H9 (cell line): ENCODE measurements around the gene HLF. TPM values are rescaled to one million over a fixed set of nuclear protein-coding genes. Genes with fewer than 3 reads are reported as not detected.

Experiments used
- DNase-seq: peaks from one replicate; pipeline ENCODE4 v3.0.0-alpha.2; 2017
- H2AFZ ChIP-seq: one replicate; pipeline ENCODE4 v1.6.1; 2013; ENCODE audit warnings: mild to moderate bottlenecking, low read length, control low read depth, moderate library complexity
- H2AK5ac ChIP-seq: 2 replicates; pipeline ENCODE4 v1.6.1; 2013; ENCODE audit warnings: low read length, control low read depth, mixed read lengths; ENCODE audit not compliant: insufficient read length
- H2BK120ac ChIP-seq: one replicate; pipeline ENCODE4 v1.6.1; 2013; ENCODE audit warnings: low read depth, mild to moderate bottlenecking, low read length, control low read depth, inconsistent platforms; ENCODE audit not compliant: poor library complexity, severe bottlenecking
- H2BK12ac ChIP-seq: 2 replicates; pipeline ENCODE4 v1.6.1; 2013; ENCODE audit warnings: low read length, control low read depth, mixed read lengths, low read depth; ENCODE audit not compliant: insufficient read length
- H2BK15ac ChIP-seq: 2 replicates; pipeline ENCODE4 v1.6.1; 2013; ENCODE audit warnings: low read depth, low read length, control low read depth
- H2BK20ac ChIP-seq: one replicate; pipeline ENCODE4 v1.6.1; 2013; ENCODE audit warnings: low read depth, mild to moderate bottlenecking, low read length, control low read depth, inconsistent platforms; ENCODE audit not compliant: poor library complexity, severe bottlenecking
- H2BK5ac ChIP-seq: 2 replicates; pipeline ENCODE4 v1.6.1; 2013; ENCODE audit warnings: low read length, control low read depth, mixed read lengths; ENCODE audit not compliant: insufficient read length
- H3K14ac ChIP-seq: 2 replicates; pipeline ENCODE4 v1.6.1; 2013; ENCODE audit warnings: low read length, control low read depth; ENCODE audit not compliant: insufficient read depth
- H3K18ac ChIP-seq: 2 replicates; pipeline ENCODE4 v1.6.1; 2013; ENCODE audit warnings: low read depth, mild to moderate bottlenecking, mixed read lengths, low read length, control low read depth; ENCODE audit not compliant: insufficient read length
- H3K23ac ChIP-seq: 2 replicates; pipeline ENCODE4 v1.6.1; 2013; ENCODE audit warnings: low read length, control low read depth, mixed read lengths, low read depth; ENCODE audit not compliant: insufficient read length
- H3K23me2 ChIP-seq: 2 replicates; pipeline ENCODE4 v1.6.1; 2013; ENCODE audit warnings: low read depth, mild to moderate bottlenecking, mixed read lengths, low read length, control low read depth; ENCODE audit not compliant: insufficient read length, poor library complexity, severe bottlenecking
- H3K27ac ChIP-seq: 2 replicates; pipeline ENCODE4 v1.5.1; 2013; ENCODE audit warnings: low read length, control low read depth, mixed read lengths, low read depth; ENCODE audit not compliant: insufficient read length
- H3K27me3 ChIP-seq: 2 replicates; pipeline ENCODE4 v1.6.1; 2013; ENCODE audit warnings: low read length, control low read depth, inconsistent platforms; ENCODE audit not compliant: insufficient read depth
- H3K4ac ChIP-seq: 2 replicates; pipeline ENCODE4 v1.6.1; 2013; ENCODE audit warnings: low read depth, mild to moderate bottlenecking, control low read depth, inconsistent platforms, low read length, moderate library complexity
- H3K4me1 ChIP-seq: 2 replicates; pipeline ENCODE4 v1.6.1; 2013; ENCODE audit warnings: low read length, control low read depth, inconsistent platforms; ENCODE audit not compliant: insufficient read depth
- H3K4me2 ChIP-seq: 2 replicates; pipeline ENCODE4 v1.6.1; 2013; ENCODE audit warnings: low read length, control low read depth, mixed read lengths; ENCODE audit not compliant: insufficient read length, insufficient read depth
- H3K56ac ChIP-seq: 2 replicates; pipeline ENCODE4 v1.6.1; 2013; ENCODE audit warnings: low read depth, mild to moderate bottlenecking, mixed read lengths, low read length, control low read depth; ENCODE audit not compliant: insufficient read length
- H3K79me1 ChIP-seq: 2 replicates; pipeline ENCODE4 v1.6.1; 2013; ENCODE audit warnings: low read depth, mild to moderate bottlenecking, moderate library complexity, low read length, control low read depth, inconsistent platforms; ENCODE audit not compliant: insufficient read depth, poor library complexity, severe bottlenecking
- H3K79me2 ChIP-seq: 2 replicates; pipeline ENCODE4 v1.6.1; 2013; ENCODE audit warnings: low read length, control low read depth, inconsistent platforms; ENCODE audit not compliant: insufficient read depth
- H3K9ac ChIP-seq: 2 replicates; pipeline ENCODE4 v1.6.1; 2013; ENCODE audit warnings: low read length, control low read depth, mixed read lengths; ENCODE audit not compliant: insufficient read length; ENCODE audit errors: extremely low read depth
- H3K9me3 ChIP-seq: one replicate; pipeline ENCODE4 v1.6.1; 2013; ENCODE audit warnings: low read depth, low read length, inconsistent platforms; ENCODE audit not compliant: control insufficient read depth
- H3T11ph ChIP-seq: one replicate; pipeline ENCODE4 v1.6.1; 2013; ENCODE audit warnings: mild to moderate bottlenecking, low read length, control low read depth, inconsistent platforms
- H4K20me1 ChIP-seq: one replicate; pipeline ENCODE4 v1.6.1; 2013; ENCODE audit not compliant: control insufficient read depth, insufficient read length, insufficient read depth
- H4K5ac ChIP-seq: 2 replicates; pipeline ENCODE4 v1.6.1; 2013; ENCODE audit warnings: low read depth, mild to moderate bottlenecking, mixed read lengths, low read length, control low read depth; ENCODE audit not compliant: insufficient read length
- H4K8ac ChIP-seq: replicated peaks from 2 replicates; pipeline ENCODE4 v1.6.1; 2013; ENCODE audit warnings: low read length, control low read depth, mixed read lengths, low read depth; ENCODE audit not compliant: insufficient read length
- H4K91ac ChIP-seq: 2 replicates; pipeline ENCODE4 v1.6.1; 2013; ENCODE audit warnings: low read depth, mild to moderate bottlenecking, moderate library complexity, mixed read lengths, low read length, control low read depth; ENCODE audit not compliant: insufficient read length
- H3K27ac Mint-ChIP-seq, 3 experiments: 2 replicates in 2 of 3; 3 replicates in 1 of 3; pipeline ENCODE4 v1.8.0; 2020 to 2021; ENCODE audit warnings: mixed read lengths in 3 of 3, mild to moderate bottlenecking in 1 of 3, moderate library complexity in 1 of 3
- H3K27me3 Mint-ChIP-seq: 2 replicates; pipeline ENCODE4 v1.8.0; 2021; ENCODE audit warnings: low read depth, mild to moderate bottlenecking, moderate library complexity, mixed read lengths
- H3K36me3 Mint-ChIP-seq, 3 experiments: 2 replicates in 2 of 3; 3 replicates in 1 of 3; pipeline ENCODE4 v1.8.0; 2020 to 2021; ENCODE audit warnings: low read depth in 3 of 3, mixed read lengths in 3 of 3; ENCODE audit not compliant: insufficient read depth in 1 of 3
- H3K4me1 Mint-ChIP-seq, 2 experiments: 2 replicates each; pipeline ENCODE4 v1.8.0; 2020; ENCODE audit warnings: mixed read lengths in 2 of 2
- H3K4me3 Mint-ChIP-seq, 2 experiments: 2 replicates in 1 of 2; 3 replicates in 1 of 2; pipeline ENCODE4 v1.8.0; 2020 to 2021; ENCODE audit warnings: mild to moderate bottlenecking in 2 of 2, mixed read lengths in 2 of 2, moderate library complexity in 1 of 2
- H3K9me3 Mint-ChIP-seq, 2 experiments: 2 replicates in 1 of 2; 3 replicates in 1 of 2; pipeline ENCODE4 v1.8.0; 2020; ENCODE audit warnings: mild to moderate bottlenecking in 2 of 2, mixed read lengths in 2 of 2, moderate library complexity in 1 of 2
- CTCF ChIP-seq: fragments of 200-600 bp; sonication (generic); conservative IDR thresholded peaks from 3 replicates; pipeline ENCODE4 v1.8.0; 2021; ENCODE audit warnings: antibody characterized with exemption, mild to moderate bottlenecking
- WGBS: extraction: QIAGEN DNeasy Blood & Tissue Kit; methylation state at CpG from one replicate; pipeline ENCODE4 v1.1.7; 2013; ENCODE audit warnings: missing lambda C conversion rate, low lambda C conversion rate, mixed read lengths; ENCODE audit not compliant: insufficient read length; ENCODE audit errors: extremely low coverage; 5-methylcytosine and 5-hydroxymethylcytosine counted together
- total RNA-seq: library from RNA; stranded (reverse); gene quantifications from 2 replicates; pipeline ENCODE4 v1.2.1, GENCODE V29; 2021

The HLF gene
- total RNA-seq, 1 experiment from 2014 or later, result 0.17 TPM

GRCh38 chr17:55242476-55242875 lies 22.3 kb upstream of the HLF start:
- TF ChIP-seq CTCF, result no peak
- Histone ChIP-seq H3K4ac (no peak overlapping the region), H3K23ac (no peak overlapping the region), H2AFZ (no peak overlapping the region), H2AK5ac (no peak overlapping the region), H4K8ac (no peak overlapping the region), H3K4me2 (no peak overlapping the region), H3K9me3 (no peaks in the 10 kb centered on the region), H3T11ph (no peak overlapping the region), H2BK15ac (no peak overlapping the region), H3K23me2 (peaks cover 7% of the 10 kb centered on the region), H4K20me1 (no peaks in the 10 kb centered on the region), H3K9ac (no peak overlapping the region), H2BK12ac (no peak overlapping the region), H3K18ac (no peak overlapping the region), H3K27ac (no peak overlapping the region), H4K91ac (no peak overlapping the region), H3K79me1 (no peaks in the 10 kb centered on the region), H2BK120ac (no peak overlapping the region), H3K4me1 (no peaks in the 10 kb centered on the region; the same call in 1 of the 2 replicates), H4K5ac (no peak overlapping the region), H2BK5ac (no peak overlapping the region), H2BK20ac (no peak overlapping the region), H3K56ac (no peak overlapping the region), H3K14ac (no peak overlapping the region), H3K79me2 (no peaks in the 10 kb centered on the region), H3K27me3 (no peaks in the 10 kb centered on the region; the same call in 1 of the 2 replicates)
- no CpG with 5 or more reads among the region's 2 CpGs for WGBS
- H3K9me3 Mint-ChIP-seq, result no peaks in the 10 kb centered on the region; a peak in 3 of 5 replicates
- peaks cover 2 to 14% of the 10 kb centered on the region in 2 experiments for H3K4me1 Mint-ChIP-seq
- H3K27ac Mint-ChIP-seq, result no peak overlapping the region
- peaks cover 44% of the 10 kb centered on the region for H3K27me3 Mint-ChIP-seq
- H3K36me3 Mint-ChIP-seq, result no peaks in the 10 kb centered on the region; a peak in 1 of 7 replicates
- no peak overlapping the region for H3K4me3 Mint-ChIP-seq
- no peak for DNase-seq
